Liver (tissue), 9 donors: Measurements from ENCODE around the gene HSPB3. TPM values are rescaled to one million over a fixed set of nuclear protein-coding genes. Genes with fewer than 3 reads are reported as not detected.
"Not testable (repeated sequence)": the region's sequence is repeated elsewhere in the genome, so short reads cannot be mapped to it uniquely, and the experiment has no call there.

ENCODE experiments used
- DNase-seq: peaks from one replicate; pipeline ENCODE4 v3.0.0-alpha.2; 2017; ENCODE audit warnings: low spot score
- H3K27ac ChIP-seq, 2 donors: one replicate each; pipeline ENCODE4 v1.7.0; 2013; ENCODE audit warnings: inconsistent platforms in 2 of 2, low read length in 2 of 2, control low read depth in 1 of 2, low read depth in 1 of 2, mild to moderate bottlenecking in 1 of 2
- H3K27me3 ChIP-seq, 4 donors: one replicate each; pipeline versions ENCODE4 v1.6.1 to v1.7.0; 2013; ENCODE audit warnings: low read length in 3 of 4, inconsistent platforms in 1 of 4, mild to moderate bottlenecking in 1 of 4, moderate library complexity in 1 of 4; ENCODE audit not compliant: control insufficient read depth in 4 of 4, insufficient read depth in 4 of 4
- H3K36me3 ChIP-seq, 4 donors: one replicate each; pipeline versions ENCODE4 v1.6.1 to v1.7.0; 2013; ENCODE audit warnings: low read length in 3 of 4, mild to moderate bottlenecking in 3 of 4, low read depth in 1 of 4, moderate library complexity in 1 of 4; ENCODE audit not compliant: control insufficient read depth in 4 of 4, insufficient read depth in 3 of 4
- H3K4me1 ChIP-seq, 4 donors: one replicate each; pipeline versions ENCODE4 v1.6.1 to v1.7.0; 2013; ENCODE audit warnings: low read length in 3 of 4, mild to moderate bottlenecking in 3 of 4, moderate library complexity in 1 of 4; ENCODE audit not compliant: control insufficient read depth in 4 of 4, insufficient read depth in 4 of 4
- H3K4me3 ChIP-seq, 3 donors: one replicate each; pipeline versions ENCODE4 v1.6.1 to v1.7.0; 2013; ENCODE audit warnings: low read length in 3 of 3, control low read depth in 1 of 3, low read depth in 1 of 3, mild to moderate bottlenecking in 1 of 3
- H3K9ac ChIP-seq, 2 donors: one replicate each; pipeline ENCODE4 v1.7.0; 2013; ENCODE audit warnings: low read length in 2 of 2, mild to moderate bottlenecking in 2 of 2, moderate library complexity in 2 of 2, control low read depth in 1 of 2, low read depth in 1 of 2
- H3K9me3 ChIP-seq, 4 donors: one replicate each; pipeline versions ENCODE4 v1.6.1 to v1.7.0; 2013; ENCODE audit warnings: low read length in 3 of 4; ENCODE audit not compliant: control insufficient read depth in 4 of 4
- CTCF ChIP-seq: fragments of 150-350 bp; IDR thresholded peaks from 2 replicates; pipeline ENCODE4 v1.5.1; 2017; ENCODE audit warnings: improper control_type of control experiment, low read depth, low read length; ENCODE audit not compliant: missing input control
- EGR1 ChIP-seq, 2 donors: IDR thresholded peaks; 2 replicates each; pipeline ENCODE4 v1.6.1; 2016 to 2018; ENCODE audit warnings: antibody characterized with exemption in 2 of 2, low read depth in 2 of 2
- FOXA1 ChIP-seq: IDR thresholded peaks from 2 replicates; pipeline ENCODE4 v1.6.1; 2016; ENCODE audit warnings: antibody characterized with exemption
- FOXA2 ChIP-seq: IDR thresholded peaks from 2 replicates; pipeline ENCODE4 v1.6.1; 2016; ENCODE audit warnings: antibody characterized with exemption
- GABPA ChIP-seq, 2 donors: IDR thresholded peaks in 1 of 2; conservative IDR thresholded peaks in 1 of 2; 2 replicates each; pipeline ENCODE4 v1.6.1; 2016; ENCODE audit warnings: antibody characterized with exemption in 2 of 2, mild to moderate bottlenecking in 1 of 2, moderate library complexity in 1 of 2
- HNF4G ChIP-seq: IDR thresholded peaks from 2 replicates; pipeline ENCODE4 v1.6.1; 2016; ENCODE audit warnings: antibody characterized with exemption
- JUND ChIP-seq, 2 donors: IDR thresholded peaks; 2 replicates each; pipeline ENCODE4 v1.6.1; 2016; ENCODE audit warnings: antibody characterized with exemption in 2 of 2
- MAX ChIP-seq: IDR thresholded peaks from 2 replicates; pipeline ENCODE4 v1.6.1; 2016; ENCODE audit warnings: antibody characterized with exemption
- NR2F2 ChIP-seq: IDR thresholded peaks from 2 replicates; pipeline ENCODE4 v1.6.1; 2016; ENCODE audit warnings: antibody characterized with exemption
- RAD21 ChIP-seq, 2 donors: IDR thresholded peaks; 2 replicates each; pipeline ENCODE4 v1.6.1; 2016; ENCODE audit warnings: antibody characterized with exemption in 2 of 2, mild to moderate bottlenecking in 2 of 2
- SP1 ChIP-seq: IDR thresholded peaks from 2 replicates; pipeline ENCODE4 v1.6.1; 2018; ENCODE audit warnings: antibody characterized with exemption, mild to moderate bottlenecking
- YY1 ChIP-seq: IDR thresholded peaks from 2 replicates; pipeline ENCODE4 v1.6.1; 2016; ENCODE audit warnings: antibody characterized with exemption, mild to moderate bottlenecking
- ZBTB33 ChIP-seq: IDR thresholded peaks from 2 replicates; pipeline ENCODE4 v1.6.1; 2016; ENCODE audit warnings: antibody characterized with exemption
- WGBS: extraction: QIAGEN DNeasy Blood & Tissue Kit; methylation state at CpG from one replicate; pipeline ENCODE4 v1.1.7; 2013; 5-methylcytosine and 5-hydroxymethylcytosine counted together
- polyA plus RNA-seq, 2 donors: library from polyadenylated mRNA; stranded (reverse) in 1 of 2; unstranded in 1 of 2; fragments of 200-250 nt in 1 of 2; fragments of >200 nt in 1 of 2; fragmentation: Nextera tagmentation in 1 of 2; extraction: Ambion mirVana in 1 of 2; gene quantifications; one replicate each; pipeline versions ENCODE4 v1.2.1 to v1.2.3, GENCODE V29; 2013 to 2015
- total RNA-seq, 2 donors: library from RNA; depleted of rRNA; stranded (reverse); fragments of >200 nt; gene quantifications; one replicate each; pipeline ENCODE4 v1.2.3, GENCODE V29; 2014
- donor health status: healthy.
- donor health status: healthy.
- donor health status: healthy.
- donor health status: healthy.
- donor health status: healthy.

Gene HSPB3
- total and polyA plus RNA-seq, 4 donors = 0.17 TPM; not detected in 3

- H3K27ac ChIP-seq = no peak overlapping the region
- no peaks in the 10 kb centered on the region for H3K36me3 ChIP-seq
- H3K9ac ChIP-seq = no peak overlapping the region
- WGBS = 80% methylated on average over 5 of the region's 5 CpGs
- H3K9me3 ChIP-seq = no peaks in the 10 kb centered on the region
- H3K4me3 ChIP-seq = no peak overlapping the region
- no peak for DNase-seq
- H3K27me3 ChIP-seq = no peaks in the 10 kb centered on the region
- no peak for TF ChIP-seq MAX
- no peak for TF ChIP-seq EGR1 (IDR thresholded peaks at IDR 0.05; ENCODE audit: low read depth in 2 of 2)
- TF ChIP-seq YY1 = no peak
- TF ChIP-seq JUND (IDR thresholded peaks at IDR 0.05) = no peak
- no peak for TF ChIP-seq GABPA (IDR thresholded peaks at IDR 0.05 in 1 of 2, conservative IDR thresholded peaks at IDR 0.05 in 1 of 2)
- no peak for TF ChIP-seq FOXA2
- no peaks in the 10 kb centered on the region for H3K4me1 ChIP-seq
Measured at GRCh38 chr5:54484219-54484894, 28.9 kb downstream of the HSPB3 start.

GRCh38 chr5:54485659-54486058 is 30.2 kb downstream of the HSPB3 start:
- H3K9me3 ChIP-seq, H3K36me3 ChIP-seq, H3K4me1 ChIP-seq, H3K4me3 ChIP-seq, H3K27me3 ChIP-seq, DNase-seq, H3K27ac ChIP-seq, H3K9ac ChIP-seq: not testable (repeated sequence)

DNA sequence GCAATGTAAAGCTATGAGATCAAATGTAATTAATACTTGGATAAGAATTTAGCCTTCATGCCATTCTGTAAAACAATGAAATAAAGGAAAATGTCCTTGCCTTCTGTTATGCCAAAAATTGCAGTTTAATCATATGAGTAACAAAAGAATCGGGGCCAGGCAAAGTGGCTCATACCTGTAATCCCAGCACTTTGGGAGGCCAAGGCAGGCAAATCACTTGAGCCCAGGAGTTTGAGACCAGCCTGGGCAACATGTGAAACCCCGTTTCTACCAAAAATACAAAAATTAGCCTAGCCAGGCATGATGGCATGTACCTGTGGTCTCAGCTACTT is 34.1 kb downstream of the HSPB3 start:
- H3K4me1 ChIP-seq, H3K4me3 ChIP-seq, H3K36me3 ChIP-seq, H3K9me3 ChIP-seq, H3K27ac ChIP-seq, H3K27me3 ChIP-seq, H3K9ac ChIP-seq, DNase-seq: not testable (repeated sequence)
- 37% methylated on average over 2 of the region's 2 CpGs for WGBS

DNA sequence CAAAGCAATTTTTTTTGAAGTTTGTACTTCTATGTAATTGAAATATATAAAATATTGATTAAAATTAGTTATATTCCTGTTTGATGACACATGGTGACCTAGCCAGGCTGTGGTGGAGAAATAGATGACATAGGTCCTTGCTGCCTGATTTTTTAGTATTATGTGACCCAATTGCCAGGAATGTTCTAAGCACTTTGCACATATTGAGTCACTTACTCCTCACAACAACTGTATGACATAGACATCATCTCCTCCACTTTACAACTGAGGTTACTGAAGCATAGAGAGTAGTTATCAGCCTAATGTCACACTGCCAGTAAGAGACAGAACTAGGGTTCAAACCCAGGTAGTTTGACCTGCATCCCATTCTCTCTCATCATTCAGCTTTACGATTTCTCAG is 35.8 kb downstream of the HSPB3 start:
- WGBS = 86% methylated on average over 1 of the region's 1 CpG
- Histone ChIP-seq H3K4me3 (no peak overlapping the region), H3K27ac (no peak overlapping the region)

More for the DNA sequence above, 35.8 kb downstream of the HSPB3 start:
- Histone ChIP-seq H3K9ac (no peak overlapping the region), H3K27me3 (no peaks in the 10 kb centered on the region), H3K9me3 (no peaks in the 10 kb centered on the region), H3K4me1 (no peaks in the 10 kb centered on the region), H3K36me3 (no peaks in the 10 kb centered on the region)
- DNase-seq = no peak
- TF ChIP-seq MAX = no peak
- no peak for TF ChIP-seq FOXA1
- TF ChIP-seq HNF4G = no peak
- no peak for TF ChIP-seq ZBTB33
- TF ChIP-seq SP1 = no peak
- TF ChIP-seq RAD21 (IDR thresholded peaks at IDR 0.05) = no peak
- no peak for TF ChIP-seq CTCF
- no peak for TF ChIP-seq YY1
- TF ChIP-seq NR2F2 = no peak
- no peak for TF ChIP-seq JUND (IDR thresholded peaks at IDR 0.05)
